GM21526 (cell line): Measurements from ENCODE around the gene LCTL.

ENCODE experiments used
- ATAC-seq: cut with Tn5 transposase; IDR thresholded peaks from one replicate; pipeline ENCODE4 v1.9.1; 2021; ENCODE audit warnings: moderate library complexity; ENCODE audit not compliant: unreplicated experiment, low FRiP score

Gene LCTL

GRCh38 chr15:66567897-66568296 is 2.1 kb upstream of the LCTL start:
- no peak for ATAC-seq

GRCh38 chr15:66566963-66567531 is 1.2 kb upstream of the LCTL start:
- ATAC-seq = no peak

GRCh38 chr15:66565141-66565641 is 607 bp downstream of the LCTL start:
- ATAC-seq = no peak

GRCh38 chr15:66564136-66565041 is 1.4 kb downstream of the LCTL start:
- ATAC-seq = no peak

- ATAC-seq = no peak
Observed at GRCh38 chr15:66563566-66564110, 2.2 kb downstream of the LCTL start.

- ATAC-seq = no peak
Observed at GRCh38 chr15:66563126-66563525, 2.7 kb downstream of the LCTL start.

- ATAC-seq = no peak
Observed at GRCh38 chr15:66560856-66561525, 4.8 kb downstream of the LCTL start.

GRCh38 chr15:66558271-66558670 is 7.5 kb downstream of the LCTL start:
- no peak for ATAC-seq

GRCh38 chr15:66555685-66556084 is 10.1 kb downstream of the LCTL start:
- ATAC-seq = no peak

GRCh38 chr15:66545255-66545654 is 20.5 kb downstream of the LCTL start:
- ATAC-seq = no peak

GRCh38 chr15:66542896-66543295 is 22.9 kb downstream of the LCTL start:
- no peak for ATAC-seq

GRCh38 chr15:66535056-66535455 is 30.7 kb downstream of the LCTL start:
- ATAC-seq = no peak

- no peak for ATAC-seq
Observed at GRCh38 chr15:66524838-66525237, 41.0 kb downstream of the LCTL start.

GRCh38 chr15:66523926-66524325 is 41.9 kb downstream of the LCTL start:
- ATAC-seq = no peak

- no peak for ATAC-seq
Observed at GRCh38 chr15:66515901-66516322, 49.9 kb downstream of the LCTL start.

GRCh38 chr15:66514586-66514985 is 51.2 kb downstream of the LCTL start:
- ATAC-seq = no peak

GRCh38 chr15:66508293-66508883 is 57.4 kb downstream of the LCTL start:
- ATAC-seq = no peak

- ATAC-seq = no peak
Observed at GRCh38 chr15:66505818-66506217, 60.0 kb downstream of the LCTL start.

GRCh38 chr15:66505430-66505811 is 60.4 kb downstream of the LCTL start:
- ATAC-seq = peak; percentile 30

GRCh38 chr15:66504563-66505429 is 61.0 kb downstream of the LCTL start, which contains the start of the genes RPL4 and ZWILCH:
Gene RPL4, minus strand, starts transcription at chr15:66504855. Its CDS starts 65 bp downstream, at chr15:66504790.
Gene ZWILCH, plus strand, starts transcription at chr15:66505326. Its CDS starts 13 bp downstream, at chr15:66505339.
- ATAC-seq = peak; percentile 67
